WTC11 (cell line): Measurements from ENCODE around the gene PCGF1. TPM values are rescaled to one million over a fixed set of nuclear protein-coding genes. Genes with fewer than 3 reads are reported as not detected.

ENCODE experiments used
- ATAC-seq: fragments of 200-7000 bp; cut with Tn5 transposase; 2 replicates; pipeline ENCODE4 v1.10.0; 2021; ENCODE audit warnings: mild to moderate bottlenecking, moderate library complexity
- CTCF ChIA-PET: fragments of 300-600 bp; sonication (Branson Sonifier 250); formaldehyde crosslinking; loops from one replicate; lab custom pipeline; 2021; ENCODE audit warnings: antibody characterized with exemption; lab: Charles Lee
- POLR2A ChIA-PET: fragments of 350-600 bp; sonication (Branson Sonifier 250); formaldehyde crosslinking; loops from one replicate; lab custom pipeline; 2021; ENCODE audit warnings: antibody characterized with exemption; lab: Charles Lee
- DNase-seq: peaks from one replicate; pipeline ENCODE4 v3.0.0; 2021; ENCODE audit warnings: low spot score
- H3K27ac Mint-ChIP-seq: 2 replicates; pipeline ENCODE4 v1.8.0; 2021; ENCODE audit warnings: mixed read lengths
- H3K27me3 Mint-ChIP-seq: 2 replicates; pipeline ENCODE4 v1.8.0; 2021; ENCODE audit warnings: low read depth, mild to moderate bottlenecking, moderate library complexity, mixed read lengths
- H3K36me3 Mint-ChIP-seq: 2 replicates; pipeline ENCODE4 v1.8.0; 2021; ENCODE audit warnings: mixed read lengths
- H3K4me1 Mint-ChIP-seq: 2 replicates; pipeline ENCODE4 v1.8.0; 2022; ENCODE audit warnings: mixed read lengths
- H3K4me3 Mint-ChIP-seq: 2 replicates; pipeline ENCODE4 v1.8.0; 2021; ENCODE audit warnings: mild to moderate bottlenecking, moderate library complexity, mixed read lengths
- H3K9me3 Mint-ChIP-seq: 2 replicates; pipeline ENCODE4 v1.8.0; 2021; ENCODE audit warnings: mixed read lengths
- ATF6 ChIP-seq: sonication (generic); formaldehyde crosslinking; IDR thresholded peaks from 2 replicates; pipeline ENCODE4 v1.8.1; 2023; ENCODE audit warnings: mild to moderate bottlenecking, missing genetic modification reagents
- CREM ChIP-seq: sonication (generic); formaldehyde crosslinking; IDR thresholded peaks from 2 replicates; pipeline ENCODE4 v1.8.1; 2022; ENCODE audit warnings: mild to moderate bottlenecking, missing genetic modification reagents, moderate library complexity
- GTF2I ChIP-seq: fragments of 250-450 bp; sonication (Bioruptor Pico); conservative IDR thresholded peaks from 2 replicates; pipeline ENCODE4 v1.4.0; 2021; ENCODE audit warnings: mild to moderate bottlenecking
- HMGXB4 ChIP-seq: sonication (generic); formaldehyde crosslinking; IDR thresholded peaks from 2 replicates; pipeline ENCODE4 v1.8.1; 2023; ENCODE audit warnings: mild to moderate bottlenecking, moderate library complexity, missing genetic modification reagents
- PRDM15 ChIP-seq: sonication (generic); formaldehyde crosslinking; IDR thresholded peaks from 2 replicates; pipeline ENCODE4 v1.8.0; 2022; ENCODE audit warnings: missing genetic modification reagents
- ZNF232 ChIP-seq: sonication (generic); formaldehyde crosslinking; IDR thresholded peaks from 2 replicates; pipeline ENCODE4 v1.8.0; 2022; ENCODE audit warnings: mild to moderate bottlenecking, missing genetic modification reagents
- ZNF423 ChIP-seq: fragments of 250-450 bp; sonication (Bioruptor Pico); IDR thresholded peaks from 2 replicates; pipeline ENCODE4 v2.1.2; 2022; ENCODE audit warnings: mild to moderate bottlenecking, moderate library complexity
- total RNA-seq: library from RNA; stranded (reverse); gene quantifications from 3 replicates; pipeline ENCODE4 v1.2.3, GENCODE V29; 2021
- TF ChIP-seq, protein P1 (sequence below): sonication (generic); formaldehyde crosslinking; IDR thresholded peaks from 2 replicates; pipeline ENCODE4 v1.8.1; 2022; ENCODE audit warnings: missing genetic modification reagents, borderline replicate concordance

PCGF1 gene
- total RNA-seq, 1 experiment from 2014 or later = 15.7 TPM

DNA sequence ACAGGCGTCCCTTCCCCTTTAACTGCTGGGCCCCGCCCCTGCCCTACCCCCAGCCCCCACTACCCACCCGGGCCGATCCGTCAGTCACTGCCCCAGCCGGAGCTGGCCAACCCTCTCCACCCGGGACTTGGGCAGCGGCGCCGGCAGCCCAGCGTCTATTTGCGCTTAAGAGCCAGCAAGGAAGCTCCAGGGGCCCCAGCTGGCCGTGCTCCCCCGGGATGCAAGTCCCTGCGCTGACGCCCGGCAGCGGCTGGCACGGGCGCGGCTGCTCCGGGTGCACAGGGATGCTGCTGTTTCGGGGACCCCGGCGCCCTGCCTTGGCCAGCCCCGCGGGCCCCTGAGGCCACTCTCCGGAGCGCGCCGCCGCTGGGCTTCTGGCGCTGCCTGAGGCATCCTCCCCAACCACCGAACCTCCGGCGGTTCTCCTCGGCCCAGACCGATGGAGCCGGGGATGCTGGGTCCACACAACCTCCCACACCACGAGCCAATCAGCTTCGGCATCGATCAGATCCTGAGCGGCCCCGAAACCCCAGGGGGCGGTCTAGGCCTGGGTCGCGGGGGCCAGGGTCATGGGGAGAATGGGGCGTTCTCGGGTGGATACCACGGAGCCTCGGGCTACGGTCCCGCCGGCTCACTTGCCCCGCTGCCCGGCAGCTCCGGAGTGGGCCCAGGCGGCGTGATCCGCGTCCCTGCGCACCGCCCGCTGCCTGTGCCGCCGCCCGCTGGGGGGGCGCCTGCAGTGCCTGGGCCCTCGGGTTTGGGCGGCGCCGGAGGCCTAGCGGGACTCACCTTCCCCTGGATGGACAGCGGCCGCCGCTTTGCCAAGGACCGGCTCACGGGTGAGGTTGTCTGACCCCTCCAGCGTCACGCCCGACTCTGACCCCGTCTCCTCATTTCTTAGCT is 7.1 kb upstream of the PCGF1 start, which contains the start of gene TLX2:
TSS of gene TLX2 (plus strand) at position 83 of the 903 bp plus-strand sequence. CDS start at position 440, 357 bp downstream.
- ChIA-PET CTCF (interaction anchor here (0.6 to 2.3 kb wide), 8 partner anchors 8 to 394 kb away, joined by 3 to 8 read pairs (median 4); partner anchors contain the start of genes CCDC142, DQX1, LBX2 and PCGF1), POLR2A (interaction anchor here (1.3 kb wide), 1 partner anchor 73 kb away, joined by 4 read pairs; no protein-coding TSS in a partner anchor)
- Mint-ChIP-seq H3K27ac (no peak within 1 kb of the TSS), H3K4me3 (peak within 1 kb of the TSS; percentile 65), H3K9me3 (peaks cover 8% of the 10 kb centered on the region), H3K27me3 (peaks cover 99% of the 10 kb centered on the region), H3K36me3 (peaks cover 9% of the 10 kb centered on the region), H3K4me1 (peaks cover 16% of the 10 kb centered on the region)
- DNase-seq (peak; percentile 50), ATAC-seq (peak; percentile 4)
- TF ChIP-seq HMGXB4 = 0 out of 2 replicates have a peak, but pooled peaks have one; percentile 27
- TF ChIP-seq ZNF232 (CRISPR knock-in tag) = no peak

- DNase-seq = peak; percentile 39
- ATAC-seq = peak; percentile 9
- Mint-ChIP-seq H3K4me1 (peaks cover 16% of the 10 kb centered on the region), H3K27ac (no peak overlapping the region), H3K4me3 (peak overlapping the region; percentile 65), H3K9me3 (peaks cover 8% of the 10 kb centered on the region), H3K36me3 (peaks cover 9% of the 10 kb centered on the region), H3K27me3 (peaks cover 99% of the 10 kb centered on the region)
- POLR2A ChIA-PET = interaction anchor here (0.9 to 1.3 kb wide), 2 partner anchors 39 to 74 kb away, joined by 3 to 4 read pairs; no protein-coding TSS in a partner anchor
- TF ChIP-seq CREM (no peak), ATF6 (no peak), PRDM15 (CRISPR knock-in tag) (no peak), ZNF423 (CRISPR knock-in tag) (no peak), GTF2I (CRISPR knock-in tag) (no peak)
- TF ChIP-seq, protein P1, sequence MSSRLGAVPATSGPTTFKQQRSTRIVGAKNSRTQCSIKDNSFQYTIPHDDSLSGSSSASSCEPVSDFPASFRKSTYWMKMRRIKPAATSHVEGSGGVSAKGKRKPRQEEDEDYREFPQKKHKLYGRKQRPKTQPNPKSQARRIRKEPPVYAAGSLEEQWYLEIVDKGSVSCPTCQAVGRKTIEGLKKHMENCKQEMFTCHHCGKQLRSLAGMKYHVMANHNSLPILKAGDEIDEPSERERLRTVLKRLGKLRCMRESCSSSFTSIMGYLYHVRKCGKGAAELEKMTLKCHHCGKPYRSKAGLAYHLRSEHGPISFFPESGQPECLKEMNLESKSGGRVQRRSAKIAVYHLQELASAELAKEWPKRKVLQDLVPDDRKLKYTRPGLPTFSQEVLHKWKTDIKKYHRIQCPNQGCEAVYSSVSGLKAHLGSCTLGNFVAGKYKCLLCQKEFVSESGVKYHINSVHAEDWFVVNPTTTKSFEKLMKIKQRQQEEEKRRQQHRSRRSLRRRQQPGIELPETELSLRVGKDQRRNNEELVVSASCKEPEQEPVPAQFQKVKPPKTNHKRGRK (CRISPR knock-in tag) = 0 out of 2 replicates have a peak, but pooled peaks have one; percentile 33
- CTCF ChIA-PET = interaction anchor here (0.6 to 2.3 kb wide), 3 partner anchors 10 to 393 kb away, joined by 4 to 8 read pairs (median 6); partner anchors contain the start of genes CCDC142 and TTC31
These were observed 6.3 kb upstream of the PCGF1 start for GRCh38 chr2:74513605-74514367.
